Stimulated activated CD8-positive, alpha-beta memory T cell treated with anti-CD3 and anti-CD28 coated beads, Interleukin-15, amount 100 ng/mL, for 4 hours (primary cell): ENCODE results near the gene AOX1.
"Not testable (repeated sequence)": the region's sequence is repeated elsewhere in the genome, so short reads cannot be mapped to it uniquely, and the experiment has no call there.

Experiments
- DNase-seq, 2 donors: peaks; one replicate each; pipeline ENCODE4 v3.0.0-alpha.2; 2020; ENCODE audit warnings: low read depth in 2 of 2

The AOX1 gene

DNA sequence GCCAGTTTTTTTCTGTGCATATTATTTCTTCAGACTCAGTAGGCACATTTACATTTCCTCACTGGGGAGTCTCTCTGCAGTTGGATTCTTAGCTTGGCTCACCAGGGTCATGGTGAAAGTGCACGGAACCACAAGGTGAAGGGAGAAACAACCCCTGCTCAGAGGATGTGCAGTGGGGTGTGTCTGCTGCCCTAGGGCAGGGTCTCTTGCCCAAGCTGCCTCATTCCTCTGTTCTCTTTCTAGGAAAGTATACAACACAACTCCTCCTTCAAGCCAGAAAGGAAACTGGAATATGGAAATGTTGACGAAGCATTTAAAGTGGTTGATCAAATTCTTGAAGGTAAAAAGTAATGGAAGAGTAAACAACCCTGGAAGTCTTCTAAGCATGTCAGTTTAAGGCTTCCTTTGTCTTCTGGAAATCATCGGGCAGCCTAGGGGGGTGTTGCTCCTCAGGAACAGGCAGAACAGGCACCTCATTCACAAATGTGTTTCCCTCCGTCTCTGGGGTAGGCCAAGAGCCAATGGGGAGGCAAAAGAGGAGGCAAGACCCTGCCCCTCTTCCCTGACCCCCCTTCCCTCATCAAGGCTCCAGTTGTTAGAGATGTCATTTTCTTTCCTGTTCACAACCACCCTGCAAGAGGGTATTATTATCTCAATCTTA lies 41.4 kb downstream of the AOX1 start:
- no peak for DNase-seq

DNA sequence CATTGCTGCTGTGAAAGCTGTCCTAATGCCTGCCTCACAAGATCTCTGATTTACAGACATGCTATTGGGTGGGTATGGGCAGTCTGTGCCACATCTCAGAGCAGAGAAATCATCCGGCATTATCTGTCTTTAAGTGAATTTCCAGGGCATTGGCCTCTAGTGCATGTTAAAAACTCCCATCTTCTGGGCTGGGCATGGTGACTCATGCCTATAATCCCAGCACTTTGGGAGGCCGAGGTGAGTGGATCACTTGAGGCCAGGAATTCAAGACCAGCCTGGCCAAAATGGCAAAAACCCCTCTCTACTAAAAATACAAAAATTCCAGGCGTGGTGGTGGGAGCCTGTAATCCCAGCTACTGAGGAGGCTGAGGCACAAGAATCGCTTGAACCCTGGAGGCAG lies 42.6 kb downstream of the AOX1 start:
- not testable (repeated sequence) for DNase-seq

DNA sequence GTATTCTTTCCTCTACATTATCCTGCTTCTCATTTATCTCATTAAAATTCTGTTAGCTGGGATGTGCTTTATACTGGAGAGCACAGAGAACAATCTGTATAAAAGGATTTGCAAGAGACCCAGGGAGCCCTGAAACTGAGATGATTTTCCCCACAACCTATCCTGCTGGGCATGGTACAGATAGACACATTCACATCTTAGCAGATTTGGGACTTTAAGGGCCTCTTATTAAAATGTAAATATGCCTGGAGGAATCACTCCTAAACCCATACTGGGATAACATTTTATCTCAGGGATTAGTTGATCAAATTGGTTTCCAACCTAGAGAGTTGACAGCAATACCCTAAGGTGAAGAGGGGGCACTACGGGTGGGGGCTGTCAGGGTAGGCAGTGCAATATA lies 45.5 kb downstream of the AOX1 start:
- DNase-seq = no peak

DNA sequence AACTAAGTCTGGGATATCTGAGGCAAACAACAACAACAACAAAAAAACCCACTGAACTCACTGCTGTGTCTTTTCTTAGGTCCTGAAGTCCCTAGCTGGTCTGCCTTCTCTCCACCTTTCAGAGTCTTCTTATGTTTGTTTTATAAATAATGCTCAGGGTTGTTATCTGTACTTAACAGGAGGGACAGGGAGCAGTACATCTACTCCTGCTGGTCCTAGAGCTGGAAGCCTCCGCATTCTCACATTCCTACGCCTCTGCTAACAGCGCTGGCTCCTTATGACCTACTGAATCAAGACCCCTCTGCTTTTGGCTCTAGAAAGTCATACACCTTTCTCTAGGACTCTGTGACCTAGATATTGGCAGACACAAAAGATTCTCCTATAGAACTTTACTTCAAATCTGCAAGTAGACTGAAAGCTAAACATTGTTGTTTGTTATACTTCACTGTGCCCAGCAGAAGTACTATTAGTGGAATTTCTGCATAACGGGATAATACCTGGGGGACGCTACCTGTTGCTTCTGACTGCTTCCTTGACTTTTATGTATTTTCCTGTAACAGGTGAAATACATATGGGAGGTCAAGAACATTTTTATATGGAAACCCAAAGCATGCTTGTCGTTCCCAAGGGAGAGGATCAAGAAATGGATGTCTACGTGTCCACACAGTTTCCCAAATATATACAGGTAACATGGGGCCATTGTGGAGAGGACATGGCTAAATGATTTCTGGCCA lies 48.6 kb downstream of the AOX1 start:
- DNase-seq = no peak

DNA sequence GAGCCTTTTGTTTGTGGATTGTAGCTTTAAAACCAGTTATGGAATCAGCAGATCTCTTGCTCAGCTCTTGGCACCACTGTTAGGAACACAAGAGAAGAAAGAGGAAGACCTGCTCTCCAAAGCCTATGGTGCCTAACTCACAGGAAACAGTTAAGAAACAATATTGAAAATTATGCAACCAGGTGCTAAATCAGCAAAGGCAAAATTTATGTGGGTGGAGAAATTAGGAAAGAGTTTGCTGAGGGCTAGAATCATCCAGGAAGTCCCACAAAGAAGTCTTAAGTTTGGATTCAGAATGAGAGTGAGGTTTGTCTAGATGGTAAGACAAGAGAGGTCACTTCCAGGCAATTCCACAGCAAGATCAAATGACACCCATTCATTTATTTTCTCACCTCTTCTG lies 49.4 kb downstream of the AOX1 start:
- no peak for DNase-seq

DNA sequence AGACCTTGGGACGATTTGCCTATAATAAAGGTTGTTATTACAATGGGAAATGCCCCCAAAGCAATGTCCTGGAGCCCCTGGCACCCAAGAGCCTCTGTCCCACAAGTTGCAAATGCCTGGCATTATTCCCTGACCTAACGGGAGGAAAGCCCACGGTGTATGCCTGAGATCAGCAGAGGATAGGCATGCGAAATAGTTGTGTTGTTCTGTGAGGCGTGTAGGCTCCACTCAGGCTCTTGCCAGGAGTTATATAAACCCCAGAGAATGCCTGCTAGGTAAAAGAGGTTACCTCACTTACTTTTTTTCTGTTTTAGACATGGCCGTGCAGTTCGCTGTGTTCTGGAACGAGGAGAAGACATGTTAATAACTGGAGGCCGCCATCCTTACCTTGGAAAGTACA lies 52.1 kb downstream of the AOX1 start:
- DNase-seq = no peak

DNA sequence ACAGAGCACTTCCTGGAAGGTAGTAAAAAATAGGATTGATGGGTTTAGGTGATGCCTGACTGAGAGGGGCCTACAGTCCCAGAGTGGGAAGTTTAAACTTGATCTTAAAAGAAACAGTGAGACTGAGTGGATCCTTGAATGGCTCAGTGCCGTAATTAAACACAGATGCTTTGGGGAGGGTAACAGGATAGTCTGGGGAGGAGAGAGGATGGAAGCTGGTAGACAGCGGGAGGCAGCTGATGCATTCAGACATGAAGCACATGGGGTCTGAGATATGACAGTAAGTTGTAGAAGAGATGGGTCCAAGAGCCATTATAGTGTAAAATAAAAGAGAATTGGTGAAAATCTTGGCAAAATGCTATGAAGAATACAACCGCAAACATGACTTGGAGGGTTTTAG lies 54.4 kb downstream of the AOX1 start:
- no peak for DNase-seq

DNA sequence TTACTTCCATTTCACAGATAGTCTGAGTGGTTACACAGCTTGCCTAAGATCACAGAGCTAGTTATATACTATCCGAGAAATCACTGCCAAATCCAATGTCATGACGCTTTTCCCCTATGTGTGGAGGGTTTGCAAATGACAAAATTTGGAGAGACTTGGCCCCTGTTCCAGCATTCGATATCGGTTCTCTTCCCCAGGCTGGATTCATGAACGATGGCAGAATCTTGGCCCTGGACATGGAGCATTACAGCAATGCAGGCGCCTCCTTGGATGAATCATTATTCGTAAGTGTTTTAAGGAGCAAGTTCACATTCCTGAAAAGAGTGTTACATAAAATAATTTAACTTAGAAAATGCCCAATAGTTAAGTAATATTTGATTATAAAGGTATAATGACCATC lies 55.1 kb downstream of the AOX1 start:
- DNase-seq = no peak

DNA sequence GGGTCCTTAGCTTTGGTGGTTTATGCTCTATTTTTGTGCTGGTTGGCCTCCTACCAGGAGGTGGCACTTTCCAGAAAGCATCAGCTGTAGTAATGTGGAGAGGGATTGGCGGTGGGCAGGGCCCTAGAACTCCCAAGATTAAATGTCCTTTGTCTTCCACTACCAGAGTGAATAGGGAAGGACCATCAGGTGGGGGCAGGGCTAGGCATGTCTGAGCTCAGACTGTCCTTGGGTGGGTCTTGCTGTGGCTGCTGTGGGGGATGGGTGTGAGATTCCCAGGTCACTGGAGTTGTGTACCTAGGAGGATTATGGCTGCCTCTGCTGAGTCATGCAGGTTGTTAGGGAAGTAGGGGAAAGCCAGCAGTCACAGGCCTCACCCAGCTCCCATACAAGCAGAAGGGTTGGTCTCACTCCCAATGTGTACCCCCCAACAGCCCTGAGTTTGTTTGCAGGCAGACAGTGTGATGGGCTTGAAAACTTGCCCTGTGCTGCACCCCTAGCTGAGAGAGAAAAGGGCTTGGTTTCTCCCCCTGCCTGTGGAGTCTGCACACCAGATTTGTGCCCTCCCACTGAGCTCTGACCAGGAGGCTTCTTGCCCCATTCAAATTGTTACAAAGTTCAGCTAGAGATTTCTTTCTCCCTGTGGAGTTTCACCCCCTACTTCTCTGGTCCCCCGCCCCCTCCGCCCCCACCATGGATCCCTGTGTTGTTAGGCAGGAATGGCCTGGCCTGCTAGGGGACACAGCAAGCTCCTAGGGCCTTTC lies 62.9 kb downstream of the AOX1 start:
- DNase-seq = not testable (repeated sequence)

DNA sequence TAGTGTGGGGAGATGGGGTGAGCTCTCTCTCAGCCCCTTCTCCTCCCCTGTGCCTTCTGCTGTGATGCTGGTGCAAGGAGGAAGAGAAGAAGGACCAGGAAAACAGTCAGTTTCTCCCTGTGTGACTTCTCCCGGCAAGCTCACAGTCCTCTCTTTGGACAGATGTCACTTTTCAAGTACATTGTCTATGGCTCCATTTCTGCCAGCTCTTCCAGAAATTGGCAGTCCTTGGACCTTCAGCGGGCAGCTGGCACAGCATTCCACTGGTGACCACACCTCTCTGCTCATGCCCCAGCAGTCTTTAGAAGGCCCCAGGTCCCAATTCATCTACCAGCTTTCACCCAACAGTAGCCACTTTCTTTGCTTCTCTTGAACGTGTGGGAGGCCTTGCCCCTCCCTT lies 63.9 kb downstream of the AOX1 start:
- DNase-seq = no peak

DNA sequence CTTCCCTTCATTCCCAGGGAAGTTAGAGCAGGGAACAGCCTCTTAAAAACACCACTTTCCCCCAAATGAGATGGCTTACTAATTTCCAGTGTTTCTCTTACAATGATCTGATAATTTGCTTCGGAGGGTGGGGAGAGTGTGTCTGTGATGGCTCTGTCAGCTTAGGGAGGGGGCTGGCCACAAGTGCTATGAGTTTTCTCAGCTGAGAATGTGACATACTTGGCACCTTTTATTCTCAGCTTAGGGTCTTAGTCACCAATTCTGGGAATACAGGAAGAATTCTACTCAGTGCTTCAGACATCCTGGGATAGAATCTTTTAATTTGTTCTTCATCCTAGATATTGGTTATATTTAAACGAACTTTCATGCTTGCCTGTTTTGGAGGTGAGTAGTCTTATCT lies 64.4 kb downstream of the AOX1 start:
- DNase-seq = no peak

DNA sequence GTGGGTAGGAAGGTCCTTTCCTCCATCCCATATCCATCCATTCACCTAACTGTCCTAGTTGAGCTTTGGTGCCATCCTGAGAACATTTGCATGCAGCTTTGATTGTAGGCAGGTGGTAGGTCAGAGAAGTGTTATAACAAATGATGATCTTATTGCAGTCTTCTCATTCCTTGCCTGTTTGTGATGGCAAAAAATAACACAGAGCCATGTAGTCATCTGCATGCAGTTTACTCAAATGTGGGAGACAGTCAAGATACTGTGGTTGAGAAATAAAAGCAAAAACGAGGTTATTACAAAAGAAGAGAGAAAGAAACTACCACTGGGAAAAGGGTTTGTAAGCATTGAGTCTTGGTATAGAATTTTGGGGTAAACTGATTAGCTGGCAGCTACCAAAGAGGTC lies 66.3 kb downstream of the AOX1 start:
- DNase-seq = no peak

DNA sequence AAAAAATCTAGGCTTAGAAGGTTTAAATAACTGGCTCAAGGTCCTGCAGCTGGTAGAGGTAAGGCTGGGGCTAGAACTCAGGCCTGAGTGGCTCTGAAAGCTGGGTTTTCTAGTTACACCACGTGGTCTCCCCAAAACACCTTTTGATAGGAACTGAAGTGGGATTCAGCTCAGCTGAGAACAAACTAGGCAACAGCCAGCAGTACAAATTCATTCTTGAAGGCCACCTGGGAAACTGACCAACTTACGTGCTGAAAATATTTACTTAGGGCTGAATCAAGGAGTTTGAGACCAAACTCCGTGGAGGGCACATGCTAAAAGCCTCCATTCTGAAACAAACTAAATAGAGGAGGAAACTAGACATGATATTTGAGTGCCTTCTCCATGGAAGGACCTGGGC lies 67.2 kb downstream of the AOX1 start:
- DNase-seq = no peak

DNA sequence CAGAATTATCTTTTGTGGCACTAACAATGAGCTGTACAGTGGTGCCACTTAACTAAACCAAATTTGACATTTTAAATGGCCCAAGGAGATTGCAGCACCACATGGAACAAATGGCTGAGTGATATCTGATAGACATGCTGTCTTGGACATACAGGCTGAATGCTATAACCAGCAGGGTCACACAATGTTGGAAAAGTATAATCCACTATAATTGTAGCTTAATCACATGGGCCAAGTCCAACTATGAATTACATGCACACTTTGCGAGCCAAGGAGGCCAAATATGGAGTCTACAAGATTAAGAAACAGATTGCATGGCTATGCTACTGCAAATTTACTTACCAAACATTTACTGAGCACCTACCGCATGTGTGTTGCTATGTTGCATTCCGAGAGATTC lies 69.0 kb downstream of the AOX1 start:
- DNase-seq = no peak

DNA sequence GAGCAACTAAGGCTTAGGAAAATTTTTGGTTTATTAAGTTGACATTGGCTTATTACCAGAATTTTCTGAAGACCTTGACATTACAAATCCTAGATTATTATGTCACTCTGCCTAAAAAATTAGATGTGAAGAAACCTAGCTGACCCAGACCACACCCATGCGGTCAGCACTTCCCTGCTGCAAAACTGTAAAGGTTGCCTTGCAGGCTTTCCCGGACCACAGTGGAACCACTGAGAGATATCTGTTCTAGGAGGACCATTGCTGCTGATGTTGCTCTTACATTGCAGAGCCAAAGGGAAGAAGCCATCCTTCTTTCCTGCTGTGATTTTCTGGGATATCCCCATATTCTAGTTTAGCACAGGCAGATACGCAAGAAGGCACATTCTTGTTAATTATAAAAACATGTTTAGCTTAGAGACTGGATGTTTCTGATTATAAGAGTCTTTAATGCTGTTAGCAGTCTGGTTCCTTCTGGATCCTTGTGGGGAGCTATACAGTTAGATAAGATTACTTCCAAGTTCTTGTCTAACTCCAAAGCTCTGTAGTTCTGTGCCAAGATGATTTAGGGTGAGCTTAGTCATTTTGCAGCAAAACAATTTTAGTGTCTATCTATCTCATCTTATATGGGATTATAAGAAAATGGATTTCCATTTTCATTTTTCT lies 70.2 kb downstream of the AOX1 start:
- no peak for DNase-seq

DNA sequence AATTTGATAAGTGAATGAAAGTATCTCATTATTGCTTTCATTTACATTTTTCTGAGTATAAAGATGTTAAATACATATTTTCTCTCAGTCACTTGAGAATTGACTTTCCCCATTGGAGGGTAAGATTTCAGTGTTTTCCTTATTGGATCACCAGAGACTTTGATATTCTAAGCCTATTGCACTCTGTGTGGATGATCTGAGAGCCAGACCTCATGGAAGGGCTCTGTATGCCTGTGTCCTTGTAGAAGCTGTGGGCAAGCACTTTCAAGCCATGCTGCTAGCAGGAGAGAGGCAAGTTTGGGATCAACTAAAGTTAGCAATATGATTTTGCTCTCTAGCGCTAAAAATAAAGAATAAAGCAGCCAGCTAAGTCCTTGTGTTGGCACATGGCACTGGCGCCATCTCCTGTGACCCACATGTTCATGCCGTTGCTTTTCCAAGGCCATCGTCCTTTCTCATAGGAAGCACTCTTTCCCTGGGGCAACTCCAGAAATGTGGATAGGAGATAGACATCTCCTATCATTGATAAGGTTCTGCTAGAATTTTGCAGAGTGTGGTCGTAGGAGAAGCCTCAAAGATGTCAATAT lies 72.6 kb downstream of the AOX1 start:
- no peak for DNase-seq

DNA sequence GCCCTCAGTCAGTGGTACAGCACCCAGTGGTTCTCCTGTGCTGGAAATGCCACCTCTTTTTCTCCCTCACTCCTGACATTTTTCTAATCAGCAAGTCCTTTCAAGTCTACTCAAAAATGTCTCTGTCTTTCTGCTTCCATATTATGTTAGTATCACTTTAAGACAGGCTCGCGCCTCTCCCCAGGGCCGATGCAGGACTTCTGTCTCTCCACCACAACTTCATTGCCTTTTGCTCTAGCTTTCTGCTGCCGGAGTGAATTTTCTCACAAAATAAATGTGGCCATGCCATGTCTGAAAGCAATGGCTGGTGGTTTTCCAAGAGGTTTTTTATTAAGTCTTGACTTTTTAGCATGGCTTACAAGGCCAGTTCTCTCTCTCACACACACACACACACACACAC lies 73.6 kb downstream of the AOX1 start:
- DNase-seq = no peak

DNA sequence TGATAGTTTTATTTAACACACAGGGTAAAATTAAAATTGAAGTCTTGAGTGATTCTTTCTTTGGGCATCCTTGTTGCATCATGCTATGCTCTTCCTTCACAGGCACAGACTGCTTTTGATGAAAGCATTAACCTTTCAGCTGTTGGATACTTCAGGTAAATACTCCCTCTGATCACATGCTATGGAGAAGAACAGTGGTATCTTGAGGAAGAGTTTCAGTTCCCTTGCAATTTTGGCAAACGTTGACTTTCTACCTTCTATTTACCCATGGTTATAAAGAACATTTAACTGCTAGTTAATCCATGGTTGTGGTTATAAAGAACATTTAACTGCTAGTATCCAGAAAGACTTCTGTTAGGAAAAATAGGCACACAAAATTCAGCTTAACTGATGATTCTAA lies 75.7 kb downstream of the AOX1 start:
- no peak for DNase-seq

DNA sequence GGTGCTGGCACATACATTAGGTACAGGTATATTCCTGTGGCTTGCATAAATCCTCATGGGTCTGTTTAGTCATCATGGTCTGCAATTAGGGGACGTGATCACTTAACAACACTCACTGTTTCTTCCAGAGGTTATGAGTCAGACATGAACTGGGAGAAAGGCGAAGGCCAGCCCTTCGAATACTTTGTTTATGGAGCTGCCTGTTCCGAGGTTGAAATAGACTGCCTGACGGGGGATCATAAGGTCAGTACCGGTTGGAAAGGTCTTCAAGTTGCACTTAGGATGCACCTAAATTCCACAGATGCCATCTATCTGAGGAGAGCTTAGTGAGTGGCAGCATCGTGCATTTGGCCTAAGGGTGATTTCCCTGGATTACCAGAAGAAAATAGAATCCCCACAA lies 76.9 kb downstream of the AOX1 start:
- DNase-seq = no peak

DNA sequence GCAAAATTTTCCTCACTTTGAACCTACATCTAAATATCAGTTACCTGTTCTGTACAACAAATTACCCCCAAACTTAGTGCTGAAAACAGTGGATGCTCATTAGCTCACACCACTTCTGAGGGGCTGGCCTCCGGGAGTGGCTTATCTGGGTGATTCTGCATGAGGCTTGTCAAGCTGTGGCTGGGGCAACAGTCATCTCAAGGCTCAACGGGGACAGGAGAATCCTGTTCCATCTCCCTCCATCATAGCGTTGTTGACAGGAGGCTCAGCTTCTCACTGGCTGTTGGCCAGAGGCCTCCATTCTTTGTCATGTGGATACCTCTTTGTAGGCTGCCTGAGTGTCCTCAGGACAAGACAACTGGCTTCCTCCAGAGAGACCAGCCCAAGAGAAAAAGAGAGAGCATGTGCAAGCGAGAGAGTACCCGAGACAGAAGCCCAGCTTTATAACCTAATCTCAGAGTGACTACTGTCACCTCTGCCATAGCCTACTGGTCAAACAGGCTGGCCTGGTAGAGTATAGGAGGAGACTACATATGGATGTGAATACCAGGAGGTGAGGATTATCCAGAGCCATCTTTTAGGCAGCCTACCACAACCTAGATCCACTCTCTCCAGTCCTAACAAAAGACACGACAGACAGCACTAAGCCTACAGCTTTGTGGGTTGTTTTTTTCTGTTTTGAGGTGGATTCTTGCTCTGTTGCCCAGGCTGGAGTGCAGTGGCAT lies 79.1 kb downstream of the AOX1 start:
- DNase-seq = no peak

DNA sequence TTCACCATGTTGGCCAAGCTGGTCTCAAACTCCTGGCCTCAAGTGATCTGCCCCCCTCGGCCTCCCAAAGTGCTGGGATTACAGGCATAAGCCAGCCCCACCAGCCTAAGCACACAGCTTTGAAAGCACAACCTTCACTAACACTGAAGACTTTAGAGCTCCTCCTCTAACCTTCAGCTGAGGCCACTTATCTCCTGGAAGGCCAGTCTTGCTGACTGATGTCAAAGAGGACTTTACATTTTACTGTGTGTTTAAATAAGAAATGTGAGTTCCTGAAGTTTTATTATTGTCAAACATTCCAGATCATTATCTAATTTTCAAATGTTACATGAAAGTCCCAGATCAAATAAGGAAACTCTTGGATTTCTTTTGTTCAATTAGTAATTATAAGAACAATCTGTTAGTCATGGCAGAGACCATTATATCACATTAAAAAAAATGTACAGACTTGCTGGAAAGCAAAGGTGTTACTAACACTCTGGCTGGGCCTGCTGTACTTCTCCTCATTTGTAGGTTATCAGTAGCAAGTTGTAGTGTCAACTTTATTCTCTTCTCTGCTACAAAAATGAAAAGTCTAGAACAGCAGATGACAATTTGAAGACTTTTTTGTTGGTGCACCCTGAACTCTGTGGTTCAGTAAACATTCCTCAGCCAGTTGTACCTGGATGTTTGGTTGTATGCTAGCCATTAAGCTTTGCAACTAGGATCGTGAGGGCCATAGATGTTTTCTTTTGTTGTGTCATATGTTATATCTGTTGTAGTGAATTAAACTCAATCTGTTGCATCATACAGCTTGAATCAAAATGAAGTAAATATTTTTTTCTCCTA lies 80.0 kb downstream of the AOX1 start:
- DNase-seq = no peak
